LHCN-M2 (cell line): ENCODE results near the gene RPL27A. TPM values are rescaled to one million over a fixed set of nuclear protein-coding genes. Genes with fewer than 3 reads are reported as not detected.
A peak's percentile ranks its signal among the peaks of the same experiment; 100 is the strongest.

Experiments
- DNase-seq: peaks from one replicate; pipeline ENCODE4 v3.0.0-alpha.2; 2012; ENCODE audit warnings: low read depth
- polyA plus RNA-seq: library from polyadenylated mRNA; unstranded; fragments of >200 nt; gene quantifications from one replicate; pipeline ENCODE4 v1.2.1, GENCODE V29; 2012; ENCODE audit warnings: missing spikeins
- total RNA-seq: library from RNA; depleted of rRNA; stranded (reverse); fragments of >200 nt; gene quantifications from 2 replicates; pipeline ENCODE4 v1.2.3, GENCODE V29; 2014; rRNA removed

The RPL27A gene
- 514 and 527 TPM in 2 replicates for total RNA-seq
- 2,571 TPM for polyA plus RNA-seq

- peak; percentile 95 for DNase-seq
Measured at GRCh38 chr11:8682303-8683114, at the start of gene RPL27A, which contains the start of gene TRIM66. TSS of gene RPL27A (plus strand) at chr11:8682792. CDS start at chr11:8682814, 22 bp downstream. TSS of gene TRIM66 (minus strand) at chr11:8682665. CDS start at chr11:8672274, 10,391 bp downstream.

GRCh38 chr11:8634498-8634897 is 48.1 kb upstream of the RPL27A start:
- DNase-seq: no peak

- no peak for DNase-seq
Measured at GRCh38 chr11:8636127-8636526, 46.5 kb upstream of the RPL27A start.

- no peak for DNase-seq
Measured at GRCh38 chr11:8638300-8638699, 44.3 kb upstream of the RPL27A start.

- DNase-seq: no peak
Measured at GRCh38 chr11:8639655-8640054, 42.9 kb upstream of the RPL27A start.

GRCh38 chr11:8640267-8640906 is 42.2 kb upstream of the RPL27A start:
- DNase-seq: no peak

- DNase-seq: no peak
Measured at GRCh38 chr11:8641332-8641731, 41.3 kb upstream of the RPL27A start.

GRCh38 chr11:8642196-8642841 is 40.3 kb upstream of the RPL27A start:
- no peak for DNase-seq

GRCh38 chr11:8646873-8647272 is 35.7 kb upstream of the RPL27A start:
- no peak for DNase-seq

- peak; percentile 55 for DNase-seq
Measured at GRCh38 chr11:8649361-8649760, 33.2 kb upstream of the RPL27A start.

- DNase-seq: peak; percentile 71
Measured at GRCh38 chr11:8650401-8650990, 32.1 kb upstream of the RPL27A start.

- DNase-seq: peak; percentile 94
Measured at GRCh38 chr11:8652140-8652539, 30.5 kb upstream of the RPL27A start.

GRCh38 chr11:8654503-8654902 is 28.1 kb upstream of the RPL27A start:
- no peak for DNase-seq

- DNase-seq: no peak
Measured at GRCh38 chr11:8656291-8656690, 26.3 kb upstream of the RPL27A start.

- DNase-seq: no peak
Measured at GRCh38 chr11:8658321-8659057, 24.1 kb upstream of the RPL27A start.

GRCh38 chr11:8661001-8661795 is 21.4 kb upstream of the RPL27A start:
- DNase-seq: no peak

- DNase-seq: no peak
Measured at GRCh38 chr11:8665222-8665621, 17.4 kb upstream of the RPL27A start.

- peak; percentile 39 for DNase-seq
Measured at GRCh38 chr11:8670081-8670480, 12.5 kb upstream of the RPL27A start.

GRCh38 chr11:8671193-8671612 is 11.4 kb upstream of the RPL27A start:
- peak; percentile 95 for DNase-seq

- peak; percentile 78 for DNase-seq
Measured at GRCh38 chr11:8671651-8672062, 10.9 kb upstream of the RPL27A start.
